A673 (cell line): Measurements from ENCODE around the gene BBS4. TPM values are rescaled to one million over a fixed set of nuclear protein-coding genes. Genes with fewer than 3 reads are reported as not detected.

Experiments
- BruUV-seq: library from RNA; stranded (reverse); fragments of 400-500 nt; replicated peaks from 2 replicates; lab custom pipeline; 2021; lab: Mats Ljungman, UMichigan
- CTCF ChIA-PET: fragments of 300-600 bp; sonication (Branson Sonifier 250); formaldehyde crosslinking; loops from one replicate; lab custom pipeline; 2022; ENCODE audit warnings: antibody characterized with exemption; lab: Charles Lee
- POLR2A ChIA-PET: fragments of 300-600 bp; sonication (Branson Sonifier 250); formaldehyde crosslinking; loops from one replicate; lab custom pipeline; 2022; ENCODE audit warnings: antibody characterized with exemption; ENCODE audit not compliant: low non-redundant PET; lab: Charles Lee
- DNase-seq: peaks from one replicate; pipeline ENCODE4 v3.0.0-alpha.2; 2015; ENCODE audit warnings: low spot score
- H3K27ac ChIP-seq: fragments of 200-600 bp; sonication (generic); 2 replicates; pipeline ENCODE4 v1.5.1; 2016; ENCODE audit warnings: mixed run types, low read depth, mild to moderate bottlenecking, mixed read lengths, antibody characterized with exemption, low read length; ENCODE audit not compliant: poor library complexity, severe bottlenecking
- H3K27me3 ChIP-seq: fragments of 200-600 bp; sonication (generic); replicated peaks from 2 replicates; pipeline ENCODE4 v1.6.1; 2017; ENCODE audit warnings: mixed run types, low read depth, mild to moderate bottlenecking, mixed read lengths, antibody characterized with exemption, low read length; ENCODE audit not compliant: insufficient read depth, poor library complexity
- H3K36me3 ChIP-seq: fragments of 200-600 bp; sonication (generic); 2 replicates; pipeline ENCODE4 v1.6.1; 2016; ENCODE audit warnings: mixed run types, mild to moderate bottlenecking, mixed read lengths, antibody characterized with exemption, low read length; ENCODE audit not compliant: insufficient read depth, poor library complexity, severe bottlenecking
- H3K4me1 ChIP-seq: fragments of 200-600 bp; sonication (generic); 2 replicates; pipeline ENCODE4 v1.6.1; 2017; ENCODE audit warnings: mixed run types, mild to moderate bottlenecking, mixed read lengths, antibody characterized with exemption, low read length; ENCODE audit not compliant: insufficient read depth, poor library complexity, severe bottlenecking
- H3K4me3 ChIP-seq: fragments of 200-600 bp; sonication (generic); 2 replicates; pipeline ENCODE4 v1.5.1; 2016; ENCODE audit warnings: low read depth, mixed run types, mild to moderate bottlenecking, mixed read lengths, low read length; ENCODE audit not compliant: poor library complexity, severe bottlenecking
- H3K9me3 ChIP-seq: fragments of 200-600 bp; sonication (generic); 2 replicates; pipeline ENCODE4 v1.6.1; 2016; ENCODE audit warnings: mixed run types, low read depth, mild to moderate bottlenecking, mixed read lengths, antibody characterized with exemption, low read length; ENCODE audit not compliant: poor library complexity, severe bottlenecking
- CTCF ChIP-seq: fragments of 300-800, 200-600 bp; sonication (generic); conservative IDR thresholded peaks from 2 replicates; pipeline ENCODE4 v1.5.1; 2017; ENCODE audit warnings: low read depth, mild to moderate bottlenecking, antibody characterized with exemption, low read length, moderate library complexity, mixed read lengths
- EZH2 ChIP-seq: fragments of 200-600 bp; sonication (generic); IDR thresholded peaks from 2 replicates; pipeline ENCODE4 v1.6.1; 2017; ENCODE audit warnings: borderline replicate concordance, low read depth, mild to moderate bottlenecking, mixed read lengths, antibody characterized with exemption, low read length; ENCODE audit not compliant: poor library complexity, severe bottlenecking
- intact Hi-C: fragments of 100-400 bp; cut with micrococcal nuclease; formaldehyde crosslinking; loops from one replicate; pipeline ENCODE4 v1.10.0; 2022; ENCODE audit not compliant: unreplicated experiment
- total RNA-seq: library from RNA; stranded (reverse); gene quantifications from 2 replicates; pipeline ENCODE4 v1.2.3, GENCODE V29; 2021

The BBS4 gene
- total RNA-seq, 1 experiment from 2014 or later = 22.9 TPM

- ChIA-PET CTCF (no interaction called here), POLR2A (no interaction called here)
- no peak for DNase-seq
- intact Hi-C loops = no loop called here
- Histone ChIP-seq H3K36me3 (peaks cover 12% of the 10 kb centered on the region), H3K4me1 (no peaks in the 10 kb centered on the region), H3K4me3 (no peak overlapping the region), H3K27ac (no peak overlapping the region), H3K9me3 (no peaks in the 10 kb centered on the region), H3K27me3 (no peaks in the 10 kb centered on the region)
- TF ChIP-seq EZH2 (no peak), CTCF (no peak)
- no TSS peak for BruUV-seq
Measured at GRCh38 chr15:72758182-72758581, 72.2 kb downstream of the BBS4 start.

- Histone ChIP-seq H3K9me3 (no peaks in the 10 kb centered on the region), H3K27me3 (no peaks in the 10 kb centered on the region), H3K27ac (no peak overlapping the region), H3K4me1 (no peaks in the 10 kb centered on the region), H3K4me3 (no peak overlapping the region), H3K36me3 (peaks cover 3% of the 10 kb centered on the region)
- BruUV-seq = no TSS peak
- ChIA-PET POLR2A (no interaction called here), CTCF (no interaction called here)
- TF ChIP-seq EZH2 (no peak), CTCF (no peak)
- intact Hi-C loops = no loop called here
- no peak for DNase-seq
Measured at GRCh38 chr15:72760590-72761260, 74.7 kb downstream of the BBS4 start.

- Histone ChIP-seq H3K4me3 (no peak overlapping the region), H3K36me3 (peaks cover 24% of the 10 kb centered on the region), H3K27me3 (no peaks in the 10 kb centered on the region), H3K4me1 (no peaks in the 10 kb centered on the region), H3K27ac (no peak overlapping the region), H3K9me3 (peaks cover 17% of the 10 kb centered on the region)
- ChIA-PET CTCF (no interaction called here), POLR2A (no interaction called here)
- no TSS peak for BruUV-seq
- TF ChIP-seq CTCF (no peak), EZH2 (no peak)
- DNase-seq = no peak
- intact Hi-C loops = no loop called here
Measured at GRCh38 chr15:72764656-72765055, 78.6 kb downstream of the BBS4 start.
